Measurements from ENCODE around the gene IL21R.

The IL21R gene

DNA sequence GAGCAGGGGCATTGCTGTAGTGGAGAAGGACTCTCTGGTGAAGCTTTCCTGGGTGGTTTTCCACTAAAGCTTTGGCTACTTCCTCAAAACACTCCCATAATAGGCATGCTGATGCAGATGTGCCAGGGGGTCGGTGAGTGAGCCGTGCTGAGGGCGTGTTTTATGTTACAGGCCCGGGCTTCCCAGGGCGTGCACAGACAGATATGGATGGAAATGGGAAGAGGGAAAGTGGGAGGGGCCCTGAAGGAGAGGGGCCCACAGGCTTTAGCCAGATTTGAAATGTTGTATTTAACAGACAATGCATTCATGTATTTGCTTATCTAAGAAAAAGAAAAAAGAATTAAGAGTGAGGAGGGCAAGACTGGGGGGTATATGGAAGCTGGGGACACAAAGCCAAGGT is 56.3 kb downstream of the IL21R start:
- ATAC-seq, result no peak
- TF ChIP-seq BACH2 (CRISPR knock-in tag; IDR thresholded peaks at IDR 0.05; ENCODE audit: borderline replicate concordance), result no peak
- TF ChIP-seq, protein P1, sequence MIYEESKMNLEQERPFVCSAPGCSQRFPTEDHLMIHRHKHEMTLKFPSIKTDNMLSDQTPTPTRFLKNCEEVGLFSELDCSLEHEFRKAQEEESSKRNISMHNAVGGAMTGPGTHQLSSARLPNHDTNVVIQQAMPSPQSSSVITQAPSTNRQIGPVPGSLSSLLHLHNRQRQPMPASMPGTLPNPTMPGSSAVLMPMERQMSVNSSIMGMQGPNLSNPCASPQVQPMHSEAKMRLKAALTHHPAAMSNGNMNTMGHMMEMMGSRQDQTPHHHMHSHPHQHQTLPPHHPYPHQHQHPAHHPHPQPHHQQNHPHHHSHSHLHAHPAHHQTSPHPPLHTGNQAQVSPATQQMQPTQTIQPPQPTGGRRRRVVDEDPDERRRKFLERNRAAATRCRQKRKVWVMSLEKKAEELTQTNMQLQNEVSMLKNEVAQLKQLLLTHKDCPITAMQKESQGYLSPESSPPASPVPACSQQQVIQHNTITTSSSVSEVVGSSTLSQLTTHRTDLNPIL (CRISPR knock-in tag; IDR thresholded peaks at IDR 0.05; ENCODE audit: low read depth), result no peak
- TF ChIP-seq, protein P2, sequence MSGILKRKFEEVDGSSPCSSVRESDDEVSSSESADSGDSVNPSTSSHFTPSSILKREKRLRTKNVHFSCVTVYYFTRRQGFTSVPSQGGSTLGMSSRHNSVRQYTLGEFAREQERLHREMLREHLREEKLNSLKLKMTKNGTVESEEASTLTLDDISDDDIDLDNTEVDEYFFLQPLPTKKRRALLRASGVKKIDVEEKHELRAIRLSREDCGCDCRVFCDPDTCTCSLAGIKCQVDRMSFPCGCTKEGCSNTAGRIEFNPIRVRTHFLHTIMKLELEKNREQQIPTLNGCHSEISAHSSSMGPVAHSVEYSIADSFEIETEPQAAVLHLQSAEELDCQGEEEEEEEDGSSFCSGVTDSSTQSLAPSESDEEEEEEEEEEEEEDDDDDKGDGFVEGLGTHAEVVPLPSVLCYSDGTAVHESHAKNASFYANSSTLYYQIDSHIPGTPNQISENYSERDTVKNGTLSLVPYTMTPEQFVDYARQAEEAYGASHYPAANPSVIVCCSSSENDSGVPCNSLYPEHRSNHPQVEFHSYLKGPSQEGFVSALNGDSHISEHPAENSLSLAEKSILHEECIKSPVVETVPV (CRISPR knock-in tag; IDR thresholded peaks at IDR 0.05), result no peak
- TF ChIP-seq, protein P3, sequence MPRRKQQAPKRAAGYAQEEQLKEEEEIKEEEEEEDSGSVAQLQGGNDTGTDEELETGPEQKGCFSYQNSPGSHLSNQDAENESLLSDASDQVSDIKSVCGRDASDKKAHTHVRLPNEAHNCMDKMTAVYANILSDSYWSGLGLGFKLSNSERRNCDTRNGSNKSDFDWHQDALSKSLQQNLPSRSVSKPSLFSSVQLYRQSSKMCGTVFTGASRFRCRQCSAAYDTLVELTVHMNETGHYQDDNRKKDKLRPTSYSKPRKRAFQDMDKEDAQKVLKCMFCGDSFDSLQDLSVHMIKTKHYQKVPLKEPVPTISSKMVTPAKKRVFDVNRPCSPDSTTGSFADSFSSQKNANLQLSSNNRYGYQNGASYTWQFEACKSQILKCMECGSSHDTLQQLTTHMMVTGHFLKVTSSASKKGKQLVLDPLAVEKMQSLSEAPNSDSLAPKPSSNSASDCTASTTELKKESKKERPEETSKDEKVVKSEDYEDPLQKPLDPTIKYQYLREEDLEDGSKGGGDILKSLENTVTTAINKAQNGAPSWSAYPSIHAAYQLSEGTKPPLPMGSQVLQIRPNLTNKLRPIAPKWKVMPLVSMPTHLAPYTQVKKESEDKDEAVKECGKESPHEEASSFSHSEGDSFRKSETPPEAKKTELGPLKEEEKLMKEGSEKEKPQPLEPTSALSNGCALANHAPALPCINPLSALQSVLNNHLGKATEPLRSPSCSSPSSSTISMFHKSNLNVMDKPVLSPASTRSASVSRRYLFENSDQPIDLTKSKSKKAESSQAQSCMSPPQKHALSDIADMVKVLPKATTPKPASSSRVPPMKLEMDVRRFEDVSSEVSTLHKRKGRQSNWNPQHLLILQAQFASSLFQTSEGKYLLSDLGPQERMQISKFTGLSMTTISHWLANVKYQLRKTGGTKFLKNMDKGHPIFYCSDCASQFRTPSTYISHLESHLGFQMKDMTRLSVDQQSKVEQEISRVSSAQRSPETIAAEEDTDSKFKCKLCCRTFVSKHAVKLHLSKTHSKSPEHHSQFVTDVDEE (CRISPR knock-in tag; IDR thresholded peaks at IDR 0.05), result no peak
- TF ChIP-seq, protein P4, sequence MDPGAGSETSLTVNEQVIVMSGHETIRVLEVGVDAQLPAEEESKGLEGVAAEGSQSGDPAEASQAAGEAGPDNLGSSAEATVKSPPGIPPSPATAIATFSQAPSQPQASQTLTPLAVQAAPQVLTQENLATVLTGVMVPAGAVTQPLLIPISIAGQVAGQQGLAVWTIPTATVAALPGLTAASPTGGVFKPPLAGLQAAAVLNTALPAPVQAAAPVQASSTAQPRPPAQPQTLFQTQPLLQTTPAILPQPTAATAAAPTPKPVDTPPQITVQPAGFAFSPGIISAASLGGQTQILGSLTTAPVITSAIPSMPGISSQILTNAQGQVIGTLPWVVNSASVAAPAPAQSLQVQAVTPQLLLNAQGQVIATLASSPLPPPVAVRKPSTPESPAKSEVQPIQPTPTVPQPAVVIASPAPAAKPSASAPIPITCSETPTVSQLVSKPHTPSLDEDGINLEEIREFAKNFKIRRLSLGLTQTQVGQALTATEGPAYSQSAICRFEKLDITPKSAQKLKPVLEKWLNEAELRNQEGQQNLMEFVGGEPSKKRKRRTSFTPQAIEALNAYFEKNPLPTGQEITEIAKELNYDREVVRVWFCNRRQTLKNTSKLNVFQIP (CRISPR knock-in tag; IDR thresholded peaks at IDR 0.05; ENCODE audit: borderline replicate concordance, low read depth), result no peak
- no peak for TF ChIP-seq ISL1 (CRISPR knock-in tag; IDR thresholded peaks at IDR 0.05)
- TF ChIP-seq ZNF8 (CRISPR knock-in tag; IDR thresholded peaks at IDR 0.05), result no peak
- no peak for TF ChIP-seq GLIS3 (CRISPR knock-in tag; IDR thresholded peaks at IDR 0.05)
- TF ChIP-seq ZNF565 (CRISPR knock-in tag; conservative IDR thresholded peaks at IDR 0.05; ENCODE audit: low read depth), result no peak
- no peak for TF ChIP-seq PPARA (CRISPR knock-in tag; IDR thresholded peaks at IDR 0.05; ENCODE audit: borderline replicate concordance)
- TF ChIP-seq TOX (CRISPR knock-in tag; IDR thresholded peaks at IDR 0.05; ENCODE audit: borderline replicate concordance), result no peak
- TF ChIP-seq, protein P5, sequence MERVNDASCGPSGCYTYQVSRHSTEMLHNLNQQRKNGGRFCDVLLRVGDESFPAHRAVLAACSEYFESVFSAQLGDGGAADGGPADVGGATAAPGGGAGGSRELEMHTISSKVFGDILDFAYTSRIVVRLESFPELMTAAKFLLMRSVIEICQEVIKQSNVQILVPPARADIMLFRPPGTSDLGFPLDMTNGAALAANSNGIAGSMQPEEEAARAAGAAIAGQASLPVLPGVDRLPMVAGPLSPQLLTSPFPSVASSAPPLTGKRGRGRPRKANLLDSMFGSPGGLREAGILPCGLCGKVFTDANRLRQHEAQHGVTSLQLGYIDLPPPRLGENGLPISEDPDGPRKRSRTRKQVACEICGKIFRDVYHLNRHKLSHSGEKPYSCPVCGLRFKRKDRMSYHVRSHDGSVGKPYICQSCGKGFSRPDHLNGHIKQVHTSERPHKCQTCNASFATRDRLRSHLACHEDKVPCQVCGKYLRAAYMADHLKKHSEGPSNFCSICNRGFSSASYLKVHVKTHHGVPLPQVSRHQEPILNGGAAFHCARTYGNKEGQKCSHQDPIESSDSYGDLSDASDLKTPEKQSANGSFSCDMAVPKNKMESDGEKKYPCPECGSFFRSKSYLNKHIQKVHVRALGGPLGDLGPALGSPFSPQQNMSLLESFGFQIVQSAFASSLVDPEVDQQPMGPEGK (CRISPR knock-in tag; IDR thresholded peaks at IDR 0.05; ENCODE audit: borderline replicate concordance), result no peak
- TF ChIP-seq ARNTL (CRISPR knock-in tag; IDR thresholded peaks at IDR 0.05; ENCODE audit: borderline replicate concordance, low read depth), result no peak
- no peak for TF ChIP-seq SNAI2 (CRISPR knock-in tag; IDR thresholded peaks at IDR 0.05)
- TF ChIP-seq OSR1 (CRISPR knock-in tag; IDR thresholded peaks at IDR 0.05), result no peak
- no peak for TF ChIP-seq CSDC2 (CRISPR knock-in tag; IDR thresholded peaks at IDR 0.05)
- no peak for TF ChIP-seq TCF4 (CRISPR knock-in tag; IDR thresholded peaks at IDR 0.05; ENCODE audit: borderline replicate concordance)

DNA sequence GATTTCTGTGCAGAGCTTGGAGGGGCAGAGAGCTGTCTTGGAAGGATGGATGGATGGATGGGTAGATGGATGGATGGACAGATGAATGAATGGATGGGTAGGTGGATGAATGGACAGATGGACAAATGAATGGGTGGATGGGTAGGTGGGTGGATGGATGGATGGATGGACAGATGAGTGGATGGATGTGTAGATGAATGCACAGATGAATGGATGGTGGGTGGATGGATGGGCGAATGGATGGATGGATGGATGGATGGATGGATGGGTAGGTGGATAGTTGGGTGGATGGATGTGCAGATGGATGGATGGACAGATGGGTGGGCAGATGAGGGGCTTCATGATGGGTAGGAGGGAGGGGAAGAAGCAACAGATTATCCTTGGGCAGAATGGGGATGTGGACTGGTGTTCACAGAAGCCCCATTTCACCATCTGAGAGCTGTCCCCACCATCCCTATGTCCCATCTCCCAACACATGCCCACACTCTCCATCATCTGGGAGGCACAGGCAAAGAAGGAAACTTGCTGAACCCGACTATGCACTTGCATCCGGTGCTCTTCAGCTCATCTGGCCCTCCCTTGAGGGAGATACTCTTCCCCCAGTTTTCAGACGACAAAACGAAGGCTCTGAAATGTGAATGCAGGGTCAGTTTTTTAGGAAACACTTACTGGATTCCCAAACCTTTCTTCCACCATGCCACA is 57.2 kb downstream of the IL21R start:
- no peak for ATAC-seq
- TF ChIP-seq, protein P3 (CRISPR knock-in tag; IDR thresholded peaks at IDR 0.05), result no peak
- TF ChIP-seq ZNF8 (CRISPR knock-in tag; IDR thresholded peaks at IDR 0.05) (no peak), ISL1 (CRISPR knock-in tag; IDR thresholded peaks at IDR 0.05) (no peak), RARB (CRISPR knock-in tag; IDR thresholded peaks at IDR 0.05) (no peak), ZNF70 (CRISPR knock-in tag; IDR thresholded peaks at IDR 0.05) (no peak), ESRRG (CRISPR knock-in tag; IDR thresholded peaks at IDR 0.05) (no peak), GLIS3 (CRISPR knock-in tag; IDR thresholded peaks at IDR 0.05) (no peak), ZFP30 (CRISPR knock-in tag; IDR thresholded peaks at IDR 0.05) (no peak), SNAI2 (CRISPR knock-in tag; IDR thresholded peaks at IDR 0.05) (no peak)
- TF ChIP-seq, protein P4 (CRISPR knock-in tag; IDR thresholded peaks at IDR 0.05; ENCODE audit: borderline replicate concordance, low read depth), result no peak
- TF ChIP-seq, protein P2 (CRISPR knock-in tag; IDR thresholded peaks at IDR 0.05), result no peak
- TF ChIP-seq, protein P1 (CRISPR knock-in tag; IDR thresholded peaks at IDR 0.05; ENCODE audit: low read depth), result no peak
